ENCODE measurements around the gene OR51E1. TPM values are rescaled to one million over a fixed set of nuclear protein-coding genes. Genes with fewer than 3 reads are reported as not detected.
A peak's percentile ranks its signal among the peaks of the same experiment; 100 is the strongest.

OR51E1 gene
- polyA plus RNA-seq (2013, experiment 1 of 2), result not detected
- not detected for polyA plus RNA-seq (2013, experiment 2 of 2)

GRCh38 chr11:4643682-4644081 lies at the start of gene OR51E1:
OR51E1 (plus strand) TSS chr11:4643982; CDS start chr11:4652527, 8,545 bp downstream.
- WGBS, 2 donors (ENCODE audit: extremely low coverage in 2 of 2, insufficient read length in 2 of 2, insufficient replicate concordance in 1 of 2), result no CpG with 5 or more reads among the region's 3 CpGs
- Histone ChIP-seq H3K18ac (ENCODE audit: low read length) (peak within 1 kb of the TSS; percentile 46), H3K9me3 (replicated peaks in 1 of 2; ENCODE audit: control insufficient read depth in 2 of 2, insufficient read depth in 1 of 2, low read depth in 1 of 2, low read length in 2 of 2) (no peaks in the 10 kb centered on the region), H3K27me3 (ENCODE audit: control insufficient read depth in 3 of 3, insufficient read depth in 3 of 3, low read depth in 1 of 3, low read length in 3 of 3) (no peaks in the 10 kb centered on the region), H4K91ac (ENCODE audit: low read depth, low read length, poor library complexity) (no peak within 1 kb of the TSS), H2BK12ac (ENCODE audit: low read length) (no peak within 1 kb of the TSS), H3K9ac (ENCODE audit: low read depth, low read length, poor library complexity) (no peak within 1 kb of the TSS), H3K14ac (ENCODE audit: low read length) (no peak within 1 kb of the TSS), H2BK5ac (ENCODE audit: low read length) (no peak within 1 kb of the TSS), H2AK5ac (ENCODE audit: low read depth, low read length) (no peak within 1 kb of the TSS), H3K23ac (ENCODE audit: low read depth, low read length, poor library complexity) (no peak within 1 kb of the TSS), H2BK15ac (ENCODE audit: low read length) (no peak within 1 kb of the TSS), H3K27ac (replicated peaks; ENCODE audit: low read length) (no peak within 1 kb of the TSS), H3K4me3 (ENCODE audit: low read length in 2 of 2) (no peak within 1 kb of the TSS), H3K4me2 (ENCODE audit: insufficient read depth, low read length, poor library complexity, severe bottlenecking) (no peak within 1 kb of the TSS), H3K36me3 (replicated peaks in 1 of 2; ENCODE audit: control insufficient read depth in 2 of 2, insufficient read depth in 2 of 2, low read length in 2 of 2) (no peaks in the 10 kb centered on the region), H3K4me1 (ENCODE audit: control insufficient read depth in 2 of 2, insufficient read depth in 1 of 2, low read depth in 1 of 2, low read length in 2 of 2) (peaks cover 0 to 15% of the 10 kb centered on the region in 2 donors), H3K79me1 (ENCODE audit: low read depth, low read length) (no peaks in the 10 kb centered on the region), H2AFZ (ENCODE audit: low read length) (no peak within 1 kb of the TSS), H3K4ac (ENCODE audit: low read length) (no peak within 1 kb of the TSS), H2BK120ac (ENCODE audit: low read depth, low read length) (no peak within 1 kb of the TSS), H4K8ac (ENCODE audit: low read depth, low read length) (no peak within 1 kb of the TSS)
- no peak for DNase-seq (ENCODE audit: low spot score)

GRCh38 chr11:4605057-4605456 lies 38.7 kb upstream of the OR51E1 start:
- no peak overlapping the region for H3K18ac ChIP-seq (ENCODE audit: low read length)
- H3K14ac ChIP-seq (ENCODE audit: low read length), result no peak overlapping the region
- no peak overlapping the region for H4K91ac ChIP-seq (ENCODE audit: low read depth, low read length, poor library complexity)
- no peak overlapping the region for H3K4me3 ChIP-seq (ENCODE audit: low read length in 2 of 2)
- H2BK15ac ChIP-seq (ENCODE audit: low read length), result no peak overlapping the region
- H3K9me3 ChIP-seq (replicated peaks in 1 of 2; ENCODE audit: control insufficient read depth in 2 of 2, insufficient read depth in 1 of 2, low read depth in 1 of 2, low read length in 2 of 2), result no peaks in the 10 kb centered on the region
- no CpG with 5 or more reads among the region's 4 CpGs for WGBS, 2 donors (ENCODE audit: extremely low coverage in 2 of 2, insufficient read length in 2 of 2, insufficient replicate concordance in 1 of 2)
- H3K4ac ChIP-seq (ENCODE audit: low read length), result no peak overlapping the region
- no peak overlapping the region for H2BK5ac ChIP-seq (ENCODE audit: low read length)
- H3K23ac ChIP-seq (ENCODE audit: low read depth, low read length, poor library complexity), result no peak overlapping the region
- no peak overlapping the region for H3K4me2 ChIP-seq (ENCODE audit: insufficient read depth, low read length, poor library complexity, severe bottlenecking)
- DNase-seq (ENCODE audit: low spot score), result no peak
- no peak overlapping the region for H4K8ac ChIP-seq (ENCODE audit: low read depth, low read length)
- H3K27me3 ChIP-seq (ENCODE audit: control insufficient read depth in 3 of 3, insufficient read depth in 3 of 3, low read depth in 1 of 3, low read length in 3 of 3), result no peaks in the 10 kb centered on the region
- no peak overlapping the region for H2AFZ ChIP-seq (ENCODE audit: low read length)
- no peak overlapping the region for H2AK5ac ChIP-seq (ENCODE audit: low read depth, low read length)
- H3K27ac ChIP-seq (replicated peaks; ENCODE audit: low read length), result no peak overlapping the region
- no peaks in the 10 kb centered on the region for H3K79me1 ChIP-seq (ENCODE audit: low read depth, low read length)
- H2BK120ac ChIP-seq (ENCODE audit: low read depth, low read length), result no peak overlapping the region
- H3K4me1 ChIP-seq (ENCODE audit: control insufficient read depth in 2 of 2, insufficient read depth in 1 of 2, low read depth in 1 of 2, low read length in 2 of 2), result peaks cover 0 to 4% of the 10 kb centered on the region in 2 donors
- peaks cover 6 to 49% of the 10 kb centered on the region in 2 donors for H3K36me3 ChIP-seq (replicated peaks in 1 of 2; ENCODE audit: control insufficient read depth in 2 of 2, insufficient read depth in 2 of 2, low read length in 2 of 2)
- no peak overlapping the region for H2BK12ac ChIP-seq (ENCODE audit: low read length)
- no peak overlapping the region for H3K9ac ChIP-seq (ENCODE audit: low read depth, low read length, poor library complexity)

GRCh38 chr11:4606231-4607015 lies 37.4 kb upstream of the OR51E1 start:
- Histone ChIP-seq H3K23ac (ENCODE audit: low read depth, low read length, poor library complexity) (no peak overlapping the region), H3K14ac (ENCODE audit: low read length) (no peak overlapping the region), H3K9me3 (replicated peaks in 1 of 2; ENCODE audit: control insufficient read depth in 2 of 2, insufficient read depth in 1 of 2, low read depth in 1 of 2, low read length in 2 of 2) (no peaks in the 10 kb centered on the region), H2AK5ac (ENCODE audit: low read depth, low read length) (no peak overlapping the region), H3K36me3 (replicated peaks in 1 of 2; ENCODE audit: control insufficient read depth in 2 of 2, insufficient read depth in 2 of 2, low read length in 2 of 2) (peaks cover 2 to 36% of the 10 kb centered on the region in 2 donors), H3K79me1 (ENCODE audit: low read depth, low read length) (no peaks in the 10 kb centered on the region), H2AFZ (ENCODE audit: low read length) (peak overlapping the region; percentile 98), H3K27me3 (ENCODE audit: control insufficient read depth in 3 of 3, insufficient read depth in 3 of 3, low read depth in 1 of 3, low read length in 3 of 3) (no peaks in the 10 kb centered on the region), H4K91ac (ENCODE audit: low read depth, low read length, poor library complexity) (no peak overlapping the region), H3K4ac (ENCODE audit: low read length) (no peak overlapping the region), H3K4me3 (ENCODE audit: low read length in 2 of 2) (peak overlapping the region in 1 of 2 donors; percentile 70), H3K9ac (ENCODE audit: low read depth, low read length, poor library complexity) (no peak overlapping the region), H2BK5ac (ENCODE audit: low read length) (no peak overlapping the region), H2BK15ac (ENCODE audit: low read length) (no peak overlapping the region), H2BK12ac (ENCODE audit: low read length) (no peak overlapping the region), H3K4me2 (ENCODE audit: insufficient read depth, low read length, poor library complexity, severe bottlenecking) (no peak overlapping the region), H2BK120ac (ENCODE audit: low read depth, low read length) (no peak overlapping the region), H4K8ac (ENCODE audit: low read depth, low read length) (no peak overlapping the region), H3K18ac (ENCODE audit: low read length) (no peak overlapping the region), H3K4me1 (ENCODE audit: control insufficient read depth in 2 of 2, insufficient read depth in 1 of 2, low read depth in 1 of 2, low read length in 2 of 2) (peaks cover 0 to 4% of the 10 kb centered on the region in 2 donors), H3K27ac (replicated peaks; ENCODE audit: low read length) (no peak overlapping the region)
- no CpG with 5 or more reads among the region's 1 CpG for WGBS, 2 donors (ENCODE audit: extremely low coverage in 2 of 2, insufficient read length in 2 of 2, insufficient replicate concordance in 1 of 2)
- DNase-seq (ENCODE audit: low spot score), result no peak

- no peak for DNase-seq (ENCODE audit: low spot score)
- Histone ChIP-seq H3K4me1 (ENCODE audit: control insufficient read depth in 2 of 2, insufficient read depth in 1 of 2, low read depth in 1 of 2, low read length in 2 of 2) (peaks cover 3 to 4% of the 10 kb centered on the region in 2 donors), H3K27ac (replicated peaks; ENCODE audit: low read length) (no peak overlapping the region), H3K4ac (ENCODE audit: low read length) (no peak overlapping the region), H2AK5ac (ENCODE audit: low read depth, low read length) (no peak overlapping the region), H3K4me2 (ENCODE audit: insufficient read depth, low read length, poor library complexity, severe bottlenecking) (no peak overlapping the region), H3K27me3 (ENCODE audit: control insufficient read depth in 3 of 3, insufficient read depth in 3 of 3, low read depth in 1 of 3, low read length in 3 of 3) (no peaks in the 10 kb centered on the region), H2AFZ (ENCODE audit: low read length) (peak overlapping the region; percentile 98), H3K14ac (ENCODE audit: low read length) (no peak overlapping the region), H3K9ac (ENCODE audit: low read depth, low read length, poor library complexity) (no peak overlapping the region), H4K8ac (ENCODE audit: low read depth, low read length) (no peak overlapping the region), H3K79me1 (ENCODE audit: low read depth, low read length) (no peaks in the 10 kb centered on the region), H3K23ac (ENCODE audit: low read depth, low read length, poor library complexity) (no peak overlapping the region), H3K9me3 (replicated peaks in 1 of 2; ENCODE audit: control insufficient read depth in 2 of 2, insufficient read depth in 1 of 2, low read depth in 1 of 2, low read length in 2 of 2) (no peaks in the 10 kb centered on the region), H3K4me3 (ENCODE audit: low read length in 2 of 2) (peak overlapping the region in 1 of 2 donors; percentile 70), H2BK5ac (ENCODE audit: low read length) (no peak overlapping the region), H2BK120ac (ENCODE audit: low read depth, low read length) (no peak overlapping the region), H3K18ac (ENCODE audit: low read length) (no peak overlapping the region), H3K36me3 (replicated peaks in 1 of 2; ENCODE audit: control insufficient read depth in 2 of 2, insufficient read depth in 2 of 2, low read length in 2 of 2) (peaks cover 0 to 29% of the 10 kb centered on the region in 2 donors), H4K91ac (ENCODE audit: low read depth, low read length, poor library complexity) (no peak overlapping the region), H2BK15ac (ENCODE audit: low read length) (no peak overlapping the region), H2BK12ac (ENCODE audit: low read length) (no peak overlapping the region)
- WGBS, 2 donors (ENCODE audit: extremely low coverage in 2 of 2, insufficient read length in 2 of 2, insufficient replicate concordance in 1 of 2), result no CpG with 5 or more reads among the region's 6 CpGs
These were observed 36.7 kb upstream of the OR51E1 start for GRCh38 chr11:4607096-4607495.
